ENCODE results near the gene HDAC4. TPM values are rescaled to one million over a fixed set of nuclear protein-coding genes. Genes with fewer than 3 reads are reported as not detected.
A peak's percentile ranks its signal among the peaks of the same experiment; 100 is the strongest.

HDAC4 gene
- total RNA-seq, 1 donor from 2014 or later = 18.3 TPM

DNA sequence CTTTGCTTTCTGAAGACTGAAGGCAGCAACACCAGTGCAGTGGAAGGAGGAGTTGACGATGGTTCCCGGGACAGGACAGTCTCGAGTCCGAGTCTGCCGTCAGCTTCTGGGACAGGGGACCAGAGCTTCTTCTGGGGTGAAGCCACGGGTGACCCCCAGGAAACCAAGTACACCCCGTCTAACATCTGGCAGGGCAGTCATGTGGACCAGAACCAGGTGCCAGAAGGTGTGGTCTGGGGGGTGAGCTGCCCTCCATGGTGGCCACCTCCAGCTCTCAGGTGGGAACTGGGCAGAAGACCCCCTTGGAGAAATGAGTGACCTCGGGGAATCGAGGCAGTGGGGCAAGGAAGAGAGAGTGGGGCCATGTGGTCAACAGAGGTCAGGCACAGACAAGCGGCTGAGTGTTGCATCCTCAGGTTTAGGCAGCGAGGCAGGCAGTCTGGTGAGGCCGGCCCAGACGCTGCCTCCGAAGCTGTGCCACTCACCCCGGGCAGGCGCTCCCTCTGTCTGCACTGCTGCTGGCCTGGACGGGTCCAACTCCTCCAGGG is 204.3 kb downstream of the HDAC4 start:
- DNase-seq (ENCODE audit: low spot score) = peak; percentile 40
- no peak for ATAC-seq

DNA sequence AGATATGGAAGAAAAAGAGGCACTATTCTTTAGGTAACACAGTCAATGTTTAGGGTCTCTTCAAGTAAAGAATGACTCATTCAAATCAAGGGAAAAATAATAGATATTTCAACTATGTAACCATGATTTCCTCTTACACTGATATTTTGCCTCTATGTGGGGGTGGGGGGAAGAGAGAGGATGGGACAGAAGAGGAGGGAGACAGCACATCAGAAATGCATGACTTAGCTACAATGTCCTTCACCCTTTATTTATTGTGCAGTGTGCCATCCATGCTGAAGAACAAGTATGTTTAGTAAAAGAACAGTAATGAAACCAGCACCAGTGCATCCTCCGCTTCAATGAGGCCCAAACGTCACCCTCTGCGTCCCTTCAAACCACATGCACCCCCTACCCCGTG is 204.8 kb downstream of the HDAC4 start:
- no peak for DNase-seq (ENCODE audit: low spot score)
- no peak for ATAC-seq

DNA sequence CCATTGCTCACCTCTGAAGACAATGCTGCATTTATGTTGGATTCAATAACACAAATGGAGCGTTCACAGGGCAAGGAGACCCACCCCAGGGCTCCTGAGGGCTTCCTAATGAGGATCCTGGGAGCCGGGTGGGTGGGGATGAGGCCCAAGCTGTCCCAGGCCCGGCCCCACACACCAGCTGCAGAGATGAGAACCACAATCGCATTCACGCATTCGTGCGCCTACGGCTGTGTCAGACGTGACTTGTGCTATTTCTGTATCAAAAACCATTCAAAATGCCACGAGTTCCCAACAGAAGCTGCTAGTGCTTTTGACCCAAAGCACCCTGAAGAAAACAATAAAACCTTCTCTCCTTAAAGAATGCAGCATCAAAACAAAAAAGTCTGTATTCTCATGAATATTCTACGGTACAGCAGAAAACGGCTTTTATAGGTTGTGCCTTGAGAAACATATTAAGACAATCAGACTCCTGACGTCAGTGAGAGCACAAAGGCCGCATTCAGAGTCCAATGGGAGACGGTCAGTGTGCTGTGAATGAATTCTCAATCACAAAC is 205.4 kb downstream of the HDAC4 start:
- ATAC-seq = no peak
- no peak for DNase-seq (ENCODE audit: low spot score)

DNA sequence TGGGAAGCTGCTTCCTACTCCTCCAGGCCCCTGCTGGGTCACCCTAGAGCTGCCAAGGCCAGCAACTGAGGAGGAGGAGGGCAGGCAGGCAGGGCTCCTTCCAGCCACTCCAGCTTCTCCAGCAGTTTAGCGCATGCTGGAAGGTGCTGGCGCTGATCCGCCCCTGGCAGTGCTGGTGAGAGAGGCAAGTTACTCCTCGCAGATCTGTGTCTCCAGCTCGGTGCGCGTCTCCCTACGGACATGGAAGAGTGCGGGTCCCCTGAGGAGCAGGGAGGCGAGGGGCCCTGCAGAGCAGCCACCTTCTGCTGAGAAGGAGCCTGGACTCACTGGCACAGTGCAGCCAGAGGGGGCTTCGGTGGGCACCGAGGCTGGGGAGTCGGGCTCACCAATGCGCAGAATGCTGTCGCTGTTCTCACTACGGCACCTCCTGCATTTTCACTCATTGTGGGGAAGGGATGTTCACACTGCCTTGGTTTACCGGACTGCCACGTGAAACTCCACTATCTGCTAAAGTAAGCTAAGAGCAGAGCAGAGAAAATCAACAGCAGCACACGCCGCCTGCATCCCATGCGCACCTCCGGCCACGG is 206.0 kb downstream of the HDAC4 start:
- DNase-seq (ENCODE audit: low spot score) = peak; percentile 40
- no peak for ATAC-seq

DNA sequence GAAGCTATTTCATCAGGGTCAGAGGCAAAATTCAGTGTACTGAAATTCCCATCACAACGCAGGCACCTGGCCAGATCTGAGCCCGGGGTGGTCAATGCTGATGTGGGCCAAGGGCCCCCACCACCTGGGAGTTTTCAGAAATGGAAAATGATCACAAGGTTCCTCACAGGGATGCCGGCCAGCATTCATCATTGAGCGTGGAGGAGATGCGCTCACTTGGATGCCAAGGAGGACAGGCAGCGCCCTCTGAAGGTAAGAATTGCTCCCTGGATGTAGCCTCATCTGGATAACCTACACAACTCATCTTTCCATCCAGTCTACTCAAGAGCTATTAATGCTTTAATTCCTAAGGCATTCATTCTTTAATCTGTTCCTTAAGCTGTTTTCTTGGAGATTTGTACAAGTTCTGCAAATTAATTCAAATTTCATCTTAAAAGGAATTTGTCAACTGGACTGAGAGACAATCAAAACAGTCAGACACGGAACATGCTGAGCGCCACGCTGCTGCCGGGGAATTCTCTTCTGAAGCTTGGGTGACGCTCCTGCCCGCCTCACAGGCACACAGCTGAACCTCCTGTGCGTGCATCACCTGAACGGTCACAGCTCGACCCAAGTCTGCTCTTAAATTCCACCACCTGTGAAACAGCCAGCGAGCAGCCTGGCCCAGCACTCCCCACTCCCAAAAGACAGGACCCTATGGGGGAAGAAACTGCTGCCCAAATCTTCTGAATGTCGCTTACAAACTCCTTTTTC is 206.7 kb downstream of the HDAC4 start:
- no peak for ATAC-seq
- DNase-seq (ENCODE audit: low spot score) = peak; percentile 41

DNA sequence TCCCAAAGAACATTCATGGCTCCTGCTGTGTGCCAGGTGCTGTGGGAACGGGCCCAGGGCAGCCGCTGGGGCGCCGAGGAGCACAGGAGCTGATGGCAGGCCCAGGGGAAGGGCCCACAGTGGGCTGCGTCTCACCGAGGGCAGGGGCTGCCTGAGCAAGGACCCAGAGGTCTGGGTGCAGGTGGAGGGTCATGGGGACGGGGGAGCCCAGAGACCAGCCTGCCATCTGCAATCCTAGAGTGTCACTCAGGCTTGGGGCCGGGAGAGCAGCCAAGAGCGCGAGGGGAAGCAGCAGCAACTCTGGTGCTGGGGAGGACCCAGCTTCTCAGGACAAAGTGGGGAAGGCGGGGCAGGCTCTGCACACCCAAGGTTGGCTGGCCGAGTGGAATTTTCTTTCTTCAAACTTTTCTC is 207.4 kb downstream of the HDAC4 start:
- DNase-seq (ENCODE audit: low spot score) = no peak
- ATAC-seq = no peak

DNA sequence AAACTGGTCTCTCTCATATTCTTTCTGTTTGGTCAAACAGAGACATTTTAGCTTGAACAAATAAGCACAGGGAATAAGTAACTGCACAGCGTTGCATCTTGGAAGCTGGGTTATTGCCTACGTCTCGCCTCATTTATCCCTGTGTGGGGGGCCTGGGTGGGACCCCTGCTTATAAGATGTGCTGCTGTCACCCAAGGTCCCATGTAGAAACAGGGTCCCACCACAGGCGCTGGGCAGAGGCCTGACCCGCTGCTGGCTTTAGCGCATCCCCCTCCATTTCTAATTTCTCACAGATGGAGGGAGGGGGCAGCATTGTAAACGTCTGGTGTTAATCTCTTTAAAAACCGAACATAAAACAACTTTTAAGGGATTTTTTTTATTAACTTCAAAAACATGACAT is 207.8 kb downstream of the HDAC4 start:
- DNase-seq (ENCODE audit: low spot score) (no peak), ATAC-seq (no peak)

DNA sequence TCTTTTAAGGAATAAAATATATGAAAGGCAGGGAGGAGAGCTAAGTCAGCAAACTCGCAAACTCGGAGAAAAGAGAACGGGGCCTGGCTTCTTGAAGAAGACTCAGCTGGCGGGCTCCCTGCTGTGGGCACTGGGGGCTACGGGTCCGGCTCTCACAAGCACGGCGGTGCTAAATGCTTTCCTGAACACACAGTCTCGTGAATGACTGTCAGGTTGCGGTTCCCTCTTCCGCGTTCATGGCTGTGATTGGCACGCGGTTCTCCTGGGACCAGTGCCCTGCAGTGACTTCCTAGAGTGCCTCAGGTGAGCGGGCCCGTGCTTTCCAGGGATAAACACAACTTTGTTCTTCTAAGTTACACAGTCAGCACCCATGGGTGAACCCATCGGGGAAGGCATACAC is 208.4 kb downstream of the HDAC4 start:
- peak; percentile 41 for DNase-seq (ENCODE audit: low spot score)

DNA sequence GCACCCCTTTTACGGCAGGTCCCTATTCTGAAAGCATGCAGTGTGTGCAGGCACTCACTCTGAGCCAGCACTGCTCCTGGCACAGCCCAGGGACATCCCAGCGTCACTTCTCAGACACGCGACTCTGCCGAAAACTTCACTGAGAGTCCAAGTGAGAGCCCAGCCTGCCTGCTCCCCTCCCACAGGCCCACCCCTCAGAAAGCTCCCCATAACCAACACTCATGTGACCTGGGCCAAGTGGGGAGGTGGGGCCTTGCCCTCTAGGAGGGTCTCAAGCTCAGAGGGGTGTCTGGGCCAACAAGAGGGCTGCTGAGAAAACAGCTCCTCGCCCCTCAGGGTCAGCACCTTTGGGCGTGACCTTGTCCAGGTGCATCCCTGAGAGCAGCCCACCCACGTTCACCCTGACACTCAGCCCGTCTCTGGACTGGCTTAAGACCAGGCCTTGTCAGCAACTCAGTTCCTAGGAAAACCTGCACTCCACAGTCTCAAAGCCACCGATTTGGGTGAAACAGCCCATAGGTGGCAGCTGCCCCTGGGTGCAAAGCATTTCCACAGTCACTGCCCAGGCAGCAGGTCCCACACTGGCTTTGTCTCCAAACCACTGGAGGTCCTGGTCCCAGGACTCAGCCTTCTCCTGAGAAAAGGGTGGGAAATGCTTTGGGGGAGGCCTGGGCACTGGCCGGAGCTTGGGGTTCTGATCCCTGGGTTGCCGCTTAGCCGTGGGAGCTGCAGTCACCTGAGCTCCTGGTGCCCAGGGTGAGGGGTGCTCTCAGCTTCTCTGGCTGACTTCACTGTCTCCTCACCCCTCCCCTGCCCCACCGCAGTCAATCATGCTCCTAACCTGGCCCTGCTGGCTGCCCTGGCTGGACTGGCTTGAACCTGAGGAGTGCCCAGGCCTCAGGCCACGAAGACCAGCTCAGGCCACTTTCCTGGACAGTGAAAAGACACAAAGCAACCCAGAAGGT is 209.6 kb downstream of the HDAC4 start:
- ATAC-seq = no peak
- DNase-seq (ENCODE audit: low spot score) = no peak

More for the DNA sequence above, 208.4 kb downstream of the HDAC4 start:
- no peak for ATAC-seq

DNA sequence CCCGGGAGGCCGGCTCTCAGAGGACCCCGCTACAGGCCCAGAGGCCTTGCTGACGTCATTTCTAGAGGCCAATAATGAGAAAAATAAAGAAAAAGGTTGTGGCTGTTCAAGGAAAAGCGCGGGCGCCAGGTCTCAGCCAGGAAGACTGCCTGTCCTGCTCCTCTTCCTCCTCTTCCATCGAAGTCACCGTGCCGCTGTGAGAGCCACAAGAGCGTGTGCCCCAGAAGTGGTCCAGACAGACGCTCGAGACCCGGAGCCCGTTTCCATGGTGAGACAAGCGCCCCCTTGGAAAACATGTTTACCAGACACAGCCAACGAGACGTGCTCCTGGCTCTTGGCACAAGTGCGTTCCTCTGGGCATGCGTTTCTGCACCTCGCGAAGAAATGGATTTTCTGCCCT is 210.5 kb downstream of the HDAC4 start:
- ATAC-seq = no peak
- DNase-seq (ENCODE audit: low spot score) = no peak

DNA sequence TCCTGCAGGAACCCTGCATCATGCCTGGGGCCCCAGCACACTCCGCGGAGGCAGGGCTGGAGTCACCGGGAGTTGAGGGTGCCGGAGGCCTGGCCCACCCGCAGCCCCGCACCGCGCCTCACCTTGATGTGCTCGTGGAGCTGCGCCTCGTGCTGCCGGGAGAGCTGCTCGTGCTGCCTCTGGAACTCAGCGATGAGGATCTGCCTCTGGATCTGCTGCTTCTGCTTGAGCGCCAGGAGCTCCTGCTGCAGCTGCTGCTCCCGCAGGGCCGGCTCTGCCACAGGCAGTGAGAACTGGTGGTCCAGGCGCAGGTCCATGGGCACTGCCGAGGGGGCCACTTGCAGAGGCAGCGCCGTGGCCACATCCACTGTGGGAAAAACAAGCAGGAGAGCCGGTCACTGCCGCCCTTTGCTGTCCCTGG is 211.1 kb downstream of the HDAC4 start:
- no peak for ATAC-seq
- DNase-seq (ENCODE audit: low spot score) = peak; percentile 42

DNA sequence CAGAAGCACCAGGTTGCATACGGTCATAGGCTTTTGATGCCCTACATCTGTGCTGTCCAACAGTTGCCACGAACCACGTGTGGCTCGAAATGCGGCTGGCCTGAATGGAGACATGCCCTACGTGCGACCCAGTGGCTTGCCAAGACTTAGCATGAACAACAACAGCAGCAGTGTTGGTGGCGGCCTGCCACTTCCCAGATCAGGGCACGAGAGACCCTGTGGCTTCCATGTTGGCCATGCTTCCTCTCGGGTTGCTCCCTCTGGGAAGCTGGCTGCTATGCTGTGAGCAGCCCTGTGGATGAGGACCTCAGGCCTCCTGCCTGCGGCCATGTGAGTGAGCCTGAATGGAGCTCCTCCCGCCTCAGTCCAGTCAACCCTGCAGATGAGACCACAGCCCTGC is 212.3 kb downstream of the HDAC4 start:
- ATAC-seq (no peak), DNase-seq (ENCODE audit: low spot score) (peak; percentile 37)

DNA sequence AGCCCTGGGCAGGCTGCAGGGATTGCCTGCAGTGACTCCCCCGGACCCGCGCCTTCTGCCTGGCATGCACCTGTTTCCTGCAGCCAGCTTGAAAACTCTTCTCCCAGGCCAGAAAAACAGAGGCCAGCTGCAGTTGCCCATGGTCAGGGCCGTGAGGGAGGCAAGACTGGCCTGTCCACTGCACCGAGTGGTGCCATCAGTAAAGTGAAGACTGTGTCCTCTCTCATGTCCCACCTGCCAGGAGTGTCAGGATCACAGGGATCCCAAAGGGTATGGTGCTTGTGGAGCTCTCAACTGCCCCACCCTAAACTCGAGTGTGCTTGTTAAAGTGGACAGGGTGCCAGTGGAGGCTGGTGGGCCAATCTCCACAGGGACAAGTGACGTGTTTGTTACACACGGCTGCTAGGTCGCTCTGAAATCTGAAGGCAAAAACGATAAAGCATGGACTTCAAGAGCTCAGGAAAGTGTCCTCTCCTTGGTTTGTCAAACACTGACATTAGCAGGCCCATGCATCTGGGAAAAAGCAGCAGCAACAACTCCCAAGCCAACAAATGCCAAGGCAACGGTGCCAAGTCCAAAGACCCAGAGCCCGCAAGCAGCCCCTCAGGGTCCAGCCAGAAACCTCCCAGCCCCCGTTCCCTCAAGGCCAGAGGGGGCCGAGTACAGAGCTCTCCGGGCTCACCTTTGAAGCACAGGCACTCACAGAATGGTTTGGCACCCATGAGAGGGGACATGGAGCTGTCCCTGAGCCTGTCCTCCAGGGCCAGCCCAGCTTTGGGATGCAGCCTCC is 213.2 kb downstream of the HDAC4 start:
- ATAC-seq (no peak), DNase-seq (ENCODE audit: low spot score) (peak; percentile 22)

DNA sequence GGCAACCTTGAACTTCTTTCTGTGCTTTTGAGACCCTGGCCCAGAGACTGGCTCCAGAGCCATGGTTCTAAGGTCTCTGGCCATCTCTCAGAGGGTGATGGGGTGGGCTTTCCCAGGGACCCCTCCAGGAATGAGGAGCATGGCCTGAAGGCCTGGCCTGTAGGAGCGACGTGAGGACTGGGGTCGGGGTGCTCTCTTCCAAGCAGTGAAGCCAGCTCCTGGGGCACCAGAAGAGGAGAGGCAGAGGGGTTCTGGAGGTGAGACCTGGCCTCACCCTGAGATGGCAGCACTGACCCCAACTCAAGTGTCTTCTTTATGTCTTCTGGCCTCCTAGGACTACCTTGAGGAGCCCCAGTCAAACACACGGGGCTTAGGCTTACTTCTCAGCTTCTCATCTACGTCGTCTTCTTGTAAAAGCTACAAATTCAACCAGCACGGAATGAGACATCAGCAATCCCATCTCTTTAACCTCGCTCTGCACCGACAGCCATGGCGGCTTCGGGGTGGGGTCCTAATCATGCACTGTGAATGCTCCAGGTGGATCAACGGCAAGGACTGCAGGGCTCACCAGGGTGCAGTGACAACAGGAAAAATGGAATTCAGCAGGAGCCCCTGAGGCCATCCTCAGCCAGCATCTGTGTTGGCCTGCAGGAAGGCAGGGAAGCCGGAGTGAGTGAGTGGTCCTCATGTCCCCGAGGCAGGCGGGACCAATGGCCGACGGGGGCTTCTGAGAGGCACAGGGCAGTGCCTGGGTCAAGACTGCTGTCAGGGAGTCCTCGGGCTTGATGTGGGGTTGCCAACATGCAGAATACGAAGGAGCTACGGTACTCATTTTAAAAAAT is 214.1 kb downstream of the HDAC4 start:
- DNase-seq (ENCODE audit: low spot score) (peak; percentile 40), ATAC-seq (no peak)

DNA sequence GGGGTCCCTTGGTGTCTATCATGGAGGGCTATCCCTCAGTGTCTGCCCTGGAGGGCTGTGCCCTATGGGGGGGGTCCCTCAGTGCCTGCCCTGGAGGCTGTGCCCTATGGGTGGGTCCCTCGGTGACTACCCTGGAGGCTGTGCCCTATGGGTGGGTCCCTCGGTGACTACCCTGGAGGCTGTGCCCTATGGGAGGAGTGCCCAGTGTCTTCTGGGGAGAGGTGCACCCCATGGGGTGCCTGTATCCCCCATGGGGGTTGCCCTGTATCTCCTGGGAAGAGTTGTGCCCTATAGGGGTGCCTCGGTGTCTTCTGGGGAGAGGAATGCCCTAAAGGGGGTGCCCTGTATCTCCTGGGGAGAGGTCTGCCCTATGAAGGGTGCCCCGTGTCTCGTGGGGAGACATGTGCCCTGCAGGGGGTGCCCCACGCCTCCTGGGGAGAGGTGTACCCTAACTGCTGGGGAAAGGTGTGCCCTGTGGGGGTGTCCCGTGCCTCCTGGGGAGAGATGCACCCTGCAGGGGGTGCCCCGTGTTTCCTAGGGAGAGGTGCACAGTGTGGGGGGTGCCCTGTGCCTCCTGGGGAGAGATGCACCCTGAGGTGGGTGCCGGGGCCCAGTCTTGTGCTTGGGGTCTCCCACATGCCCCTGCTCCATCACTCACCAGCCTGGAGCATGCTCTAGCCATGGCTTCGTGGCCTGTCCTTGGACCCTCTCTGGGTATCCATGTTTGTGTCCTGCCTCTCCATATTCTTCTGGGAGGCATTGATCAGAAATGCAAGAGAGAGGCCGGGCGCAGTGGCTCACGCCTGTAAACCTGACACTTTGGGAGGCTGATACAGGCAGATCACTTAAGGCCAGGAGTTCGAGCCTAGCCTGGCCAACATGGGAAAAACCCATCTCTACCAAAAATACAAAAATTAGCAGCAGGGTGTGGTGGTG is 215.6 kb downstream of the HDAC4 start:
- ATAC-seq (no peak), DNase-seq (ENCODE audit: low spot score) (peak; percentile 36)

DNA sequence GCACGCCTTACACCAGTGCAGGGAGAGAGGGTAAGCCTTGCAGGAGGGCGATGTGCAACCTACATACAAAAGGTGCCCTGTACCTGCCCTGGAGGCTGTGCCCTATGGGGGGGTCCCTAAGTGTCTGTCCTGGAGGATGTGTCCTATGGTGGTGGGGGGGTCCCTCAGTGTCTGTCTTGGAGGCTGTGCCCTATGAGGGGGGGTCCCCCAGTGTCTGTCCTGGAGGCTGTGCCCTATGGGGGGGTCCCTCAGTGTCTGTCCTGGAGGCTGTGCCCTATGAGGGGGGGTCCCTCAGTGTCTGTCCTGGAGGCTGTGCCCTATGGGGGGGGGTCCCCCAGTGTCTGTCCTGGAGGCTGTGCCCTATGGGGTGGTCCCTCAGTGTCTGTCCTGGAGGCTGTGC is 216.6 kb downstream of the HDAC4 start:
- ATAC-seq (no peak), DNase-seq (ENCODE audit: low spot score) (peak; percentile 24)

DNA sequence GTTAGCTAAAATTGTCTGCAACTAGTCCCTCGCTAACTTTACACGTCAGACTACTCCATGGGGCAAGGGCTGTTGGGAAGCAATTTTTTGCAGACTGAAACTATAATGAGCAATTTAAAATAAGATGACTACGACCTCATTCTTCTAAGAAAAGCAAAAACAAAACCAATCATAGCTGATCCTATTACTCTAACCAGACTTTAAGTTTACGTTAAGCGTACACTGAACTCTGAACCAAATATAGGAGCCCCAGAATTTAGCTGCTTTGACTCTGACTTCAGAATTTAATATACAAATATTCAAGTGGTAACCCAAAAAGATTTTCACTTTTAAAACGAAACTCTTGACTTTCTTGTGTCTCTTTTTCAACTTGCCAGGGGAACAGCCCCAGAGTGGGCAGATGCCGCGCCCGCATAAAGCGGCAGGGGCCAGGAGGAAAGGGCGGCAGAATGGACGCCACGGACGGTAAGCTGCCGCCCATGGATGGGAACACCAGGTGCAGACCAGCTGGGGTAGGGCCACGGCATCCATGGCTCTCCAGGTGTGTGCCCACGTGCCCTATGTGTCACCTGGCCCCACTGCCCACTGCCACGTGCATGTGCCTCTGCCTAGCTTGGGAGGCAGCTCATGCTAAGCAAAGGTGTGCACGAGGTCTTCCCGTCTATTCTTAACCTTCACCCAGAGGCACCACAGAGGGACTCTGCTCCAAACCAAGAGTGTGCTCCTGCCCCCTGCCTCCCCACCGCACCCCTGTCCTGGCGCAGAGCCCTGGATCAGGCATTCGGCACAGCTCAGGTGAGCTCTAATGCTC is 217.6 kb downstream of the HDAC4 start:
- ATAC-seq (no peak), DNase-seq (ENCODE audit: low spot score) (peak; percentile 30)

Data from left lobe of liver (tissue), 2 donors.